G401 (cell line): Measurements from ENCODE around the gene GCDH. TPM values are rescaled to one million over a fixed set of nuclear protein-coding genes. Genes with fewer than 3 reads are reported as not detected.
"Not testable (repeated sequence)": the region's sequence is repeated elsewhere in the genome, so short reads cannot be mapped to it uniquely, and the experiment has no call there.

Source experiments
- DNase-seq: peaks from one replicate; pipeline ENCODE4 v3.0.0-alpha.2; 2015; ENCODE audit warnings: low spot score
- in situ Hi-C: cut with HindIII; loops from 2 replicates; pipeline ENCODE4 v1.10.0; 2016; ENCODE audit warnings: low sequenced_read_pairs, mixed read lengths
- total RNA-seq: library from RNA; depleted of rRNA; stranded (reverse); fragments of >200 nt; shearing (Covaris generic); gene quantifications from 2 replicates; pipeline ENCODE4 v1.2.3, GENCODE V29; 2014; rRNA removed

Gene GCDH
- 90.3 and 125 TPM in 2 replicates for total RNA-seq

- peak; percentile 100 for DNase-seq
- in situ Hi-C loops: no loop called here
Observed at GRCh38 chr19:12890787-12891552, at the start of gene GCDH. Gene GCDH (plus strand): TSS chr19:12891160. CDS start chr19:12891305, 145 bp downstream.

- in situ Hi-C loops: no loop called here
Observed at GRCh38 chr19:12842511-12842910, 48.4 kb upstream of the GCDH start.

GRCh38 chr19:12843328-12843727 lies 47.6 kb upstream of the GCDH start:
- DNase-seq: no peak
- in situ Hi-C loops: no loop called here

More at GRCh38 chr19:12842511-12842910, 48.4 kb upstream of the GCDH start:
- DNase-seq: no peak

- in situ Hi-C loops: no loop called here
- no peak for DNase-seq
Observed at GRCh38 chr19:12843999-12844732, 46.8 kb upstream of the GCDH start.

- in situ Hi-C loops, DNase-seq: not testable (repeated sequence)
Observed at GRCh38 chr19:12846613-12847012, 44.3 kb upstream of the GCDH start.

- in situ Hi-C loops: no loop called here
- DNase-seq: peak; percentile 81
Observed at GRCh38 chr19:12847159-12848139, 43.5 kb upstream of the GCDH start.

- DNase-seq: no peak
- in situ Hi-C loops: no loop called here
Observed at GRCh38 chr19:12856653-12857052, 34.3 kb upstream of the GCDH start.

- no peak for DNase-seq
Observed at GRCh38 chr19:12858041-12858928, 32.7 kb upstream of the GCDH start.

GRCh38 chr19:12859546-12859945 lies 31.4 kb upstream of the GCDH start:
- in situ Hi-C loops: no loop called here
- DNase-seq: no peak

More at GRCh38 chr19:12858041-12858928, 32.7 kb upstream of the GCDH start:
- in situ Hi-C loops: no loop called here

- in situ Hi-C loops: no loop called here
- DNase-seq: no peak
Observed at GRCh38 chr19:12864143-12864542, 26.8 kb upstream of the GCDH start.

- DNase-seq: no peak
- in situ Hi-C loops: no loop called here
Observed at GRCh38 chr19:12864721-12865715, 25.9 kb upstream of the GCDH start.

GRCh38 chr19:12865746-12866415 lies 25.1 kb upstream of the GCDH start:
- in situ Hi-C loops: no loop called here
- DNase-seq: no peak

- in situ Hi-C loops: no loop called here
- DNase-seq: no peak
Observed at GRCh38 chr19:12866416-12867119, 24.4 kb upstream of the GCDH start.

- in situ Hi-C loops: no loop called here
- DNase-seq: no peak
Observed at GRCh38 chr19:12867120-12868099, 23.6 kb upstream of the GCDH start.

- in situ Hi-C loops: no loop called here
- no peak for DNase-seq
Observed at GRCh38 chr19:12868540-12869112, 22.3 kb upstream of the GCDH start.
